GM12864 (cell line): ENCODE data around the gene NEU3.

Source experiments
- DNase-seq: peaks from one replicate; pipeline ENCODE4 v3.0.0-alpha.2; 2011; ENCODE audit warnings: low read depth
- H3K4me3 ChIP-seq: 2 replicates; pipeline ENCODE4 v1.5.1; 2011; ENCODE audit warnings: mild to moderate bottlenecking, low read depth, low read length, control low read depth
- CTCF ChIP-seq: IDR thresholded peaks from 2 replicates; pipeline ENCODE4 v1.5.1; 2011; ENCODE audit warnings: low read depth, mild to moderate bottlenecking, moderate library complexity, low read length, control low read depth, inconsistent platforms; ENCODE audit errors: missing control alignments

NEU3 gene

DNA sequence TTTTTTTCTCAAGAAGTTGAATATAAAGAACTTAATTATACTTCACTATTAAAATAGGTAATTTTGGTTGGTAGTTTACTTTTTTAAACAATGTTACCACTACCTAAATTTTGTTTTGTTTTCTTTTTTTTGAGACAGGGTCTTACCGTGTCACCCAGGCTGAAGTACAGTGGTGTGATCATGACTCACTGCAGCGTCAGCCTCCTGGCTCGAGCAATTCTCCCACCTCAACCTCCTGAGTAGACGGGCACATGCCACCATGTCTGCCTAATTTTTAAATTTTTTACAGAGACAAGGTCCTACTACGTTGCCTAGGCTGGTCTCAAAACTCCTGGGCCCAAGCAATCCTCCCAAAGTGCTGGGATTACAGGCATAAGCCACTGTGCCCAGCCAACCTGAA, 22.1 kb upstream of the NEU3 start:
- no peak overlapping the region for H3K4me3 ChIP-seq
- no peak for TF ChIP-seq CTCF
- no peak for DNase-seq

DNA sequence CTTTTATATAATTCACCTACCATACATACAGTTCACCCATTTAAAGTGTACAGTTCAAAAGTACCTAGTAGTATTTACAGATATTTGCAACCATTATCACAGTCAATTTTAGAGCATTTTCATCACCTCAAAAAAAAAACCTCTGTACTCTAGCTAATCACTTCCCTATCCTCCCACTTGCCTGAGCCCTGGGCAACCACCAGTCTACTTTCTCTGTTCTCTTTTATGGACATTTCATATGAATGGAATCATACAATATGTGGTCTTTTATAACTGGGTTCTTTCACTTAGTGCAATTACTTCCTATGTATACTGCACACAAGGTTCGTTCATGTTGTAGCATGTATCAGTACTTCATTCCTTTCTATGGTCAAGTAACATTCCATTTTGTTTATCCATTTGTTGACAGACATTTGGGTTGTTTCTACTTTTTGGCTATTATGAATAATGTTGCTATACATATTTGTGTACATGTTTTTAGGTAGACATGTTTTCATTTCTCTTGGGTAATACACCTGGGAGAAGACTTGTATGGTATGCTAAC, 17.8 kb upstream of the NEU3 start:
- DNase-seq = no peak
- no peak for TF ChIP-seq CTCF
- H3K4me3 ChIP-seq = no peak overlapping the region

- no peak for TF ChIP-seq CTCF
- no peak for DNase-seq
- H3K4me3 ChIP-seq = no peak overlapping the region
Observed at GRCh38 chr11:74971424-74971823, 17.3 kb upstream of the NEU3 start.

- no peak for DNase-seq
- TF ChIP-seq CTCF = no peak
- no peak overlapping the region for H3K4me3 ChIP-seq
Observed at GRCh38 chr11:74978041-74978440, 10.7 kb upstream of the NEU3 start.

DNA sequence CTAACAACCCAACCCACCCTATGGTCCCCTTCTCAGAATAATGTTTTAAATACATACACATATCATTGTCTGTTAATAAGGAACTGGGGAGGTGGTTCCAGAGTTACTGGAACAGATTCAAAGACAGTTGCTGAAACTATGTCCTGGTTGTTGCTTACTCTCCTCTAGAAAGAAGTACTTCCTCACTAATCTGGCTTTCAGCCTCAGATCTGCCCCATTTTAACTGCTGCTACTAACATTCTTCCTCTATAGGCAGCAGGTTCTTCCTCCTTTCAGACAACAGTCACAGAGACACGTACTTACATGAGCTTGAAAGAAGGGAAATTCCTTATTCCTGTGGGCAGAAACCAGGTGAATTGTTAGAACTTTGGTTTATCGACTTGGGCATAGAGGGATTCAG, 8.1 kb upstream of the NEU3 start:
- no peak for DNase-seq
- no peak for TF ChIP-seq CTCF
- no peak overlapping the region for H3K4me3 ChIP-seq

DNA sequence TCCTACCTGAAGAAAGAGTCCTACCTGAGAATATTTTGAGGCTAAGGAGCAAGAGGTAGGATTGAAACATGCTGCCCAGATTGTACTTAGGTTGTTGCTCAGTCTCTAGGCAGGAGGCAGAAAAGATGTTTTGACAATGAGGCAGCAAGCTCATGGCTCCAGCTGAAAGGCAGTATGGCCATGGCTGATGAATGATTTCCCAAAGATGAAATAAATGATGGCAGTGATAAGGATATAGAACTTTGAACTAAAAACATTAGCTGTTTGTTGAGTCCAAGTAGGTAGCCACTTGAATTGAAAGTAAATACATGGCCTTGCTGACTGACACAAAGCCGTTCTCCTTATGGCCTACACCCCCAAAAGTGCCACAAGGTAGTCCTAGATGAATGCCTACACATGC, 6.8 kb upstream of the NEU3 start:
- no peak for DNase-seq
- TF ChIP-seq CTCF = no peak

GRCh38 chr11:74984070-74984469, 4.7 kb upstream of the NEU3 start:
- no peak overlapping the region for H3K4me3 ChIP-seq
- no peak for TF ChIP-seq CTCF
- DNase-seq = no peak

More for the DNA sequence above, 6.8 kb upstream of the NEU3 start:
- H3K4me3 ChIP-seq = no peak overlapping the region
